ENCODE results near the gene PGAP1. TPM values are rescaled to one million over a fixed set of nuclear protein-coding genes. Genes with fewer than 3 reads are reported as not detected.

Gene PGAP1
- total RNA-seq, 4 donors from 2014 or later, result 6.5 to 15.6 (median 9.2) TPM

GRCh38 chr2:196968516-196968915 is 42.0 kb upstream of the PGAP1 start:
- TF ChIP-seq CTCF (IDR thresholded peaks at IDR 0.05), result no peak
- TF ChIP-seq POLR2A (IDR thresholded peaks at IDR 0.05), result no peak

GRCh38 chr2:196967775-196968174 is 41.3 kb upstream of the PGAP1 start:
- 69 to 92% methylated on average over 3 of the region's 3 CpGs for WGBS, 2 donors
- TF ChIP-seq POLR2A (IDR thresholded peaks at IDR 0.05) (no peak), CTCF (IDR thresholded peaks at IDR 0.05) (no peak)
- intact Hi-C loops (cut with DNase I), result no loop called here
- H3K4me1 ChIP-seq, result no peaks in the 10 kb centered on the region
- H3K36me3 ChIP-seq, result no peaks in the 10 kb centered on the region
- H3K9me3 ChIP-seq, result no peaks in the 10 kb centered on the region
- no peak overlapping the region for H3K27ac ChIP-seq
- H3K4me3 ChIP-seq, result no peak overlapping the region
- no peak for DNase-seq
- no peaks in the 10 kb centered on the region for H3K27me3 ChIP-seq

More at GRCh38 chr2:196968516-196968915, 42.0 kb upstream of the PGAP1 start:
- Histone ChIP-seq H3K4me1 (no peaks in the 10 kb centered on the region), H3K9me3 (no peaks in the 10 kb centered on the region), H3K27ac (no peak overlapping the region), H3K27me3 (no peaks in the 10 kb centered on the region), H3K36me3 (no peaks in the 10 kb centered on the region), H3K4me3 (no peak overlapping the region)
- 91 to 100% methylated on average over 1 of the region's 1 CpG for WGBS, 2 donors
- intact Hi-C loops (cut with DNase I), result no loop called here
- DNase-seq, result no peak

GRCh38 chr2:196967116-196967515 is 40.6 kb upstream of the PGAP1 start:
- no peaks in the 10 kb centered on the region for H3K27me3 ChIP-seq
- WGBS, 2 donors, result 21 to 26% methylated on average over 7 of the region's 7 CpGs
- H3K4me1 ChIP-seq, result no peaks in the 10 kb centered on the region
- H3K27ac ChIP-seq, result no peak overlapping the region
- H3K36me3 ChIP-seq, result no peaks in the 10 kb centered on the region
- intact Hi-C loops (cut with DNase I), result no loop called here
- TF ChIP-seq CTCF (IDR thresholded peaks at IDR 0.05) (no peak), POLR2A (IDR thresholded peaks at IDR 0.05) (no peak)
- H3K9me3 ChIP-seq, result no peaks in the 10 kb centered on the region
- H3K4me3 ChIP-seq, result peak overlapping the region in 3 of 4 donors; percentile 10 to 47 (median 29)
- no peak for DNase-seq

DNA sequence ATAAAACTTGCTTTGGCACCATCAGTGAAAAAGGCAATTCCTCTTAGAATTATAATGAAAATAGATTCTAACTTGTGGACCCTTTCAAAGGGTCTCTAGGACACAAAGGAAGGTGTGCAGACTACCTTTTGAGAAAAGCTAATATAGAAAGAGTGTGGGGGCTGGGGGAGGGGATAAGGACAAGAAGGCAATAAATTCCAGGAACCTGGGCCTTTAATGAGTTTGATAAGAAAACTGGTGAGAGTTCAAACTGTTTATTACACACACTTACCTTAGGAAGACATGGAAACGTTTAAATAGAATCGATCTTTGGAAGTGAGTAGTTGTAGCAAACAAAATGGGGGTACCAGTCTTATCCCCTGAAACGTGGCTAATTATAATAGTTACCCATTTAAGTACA is 39.6 kb upstream of the PGAP1 start:
- WGBS, 2 donors, result 55 to 69% methylated on average over 3 of the region's 3 CpGs
- DNase-seq, result no peak
- H3K9me3 ChIP-seq, result no peaks in the 10 kb centered on the region
- no peak overlapping the region for H3K27ac ChIP-seq
- no peak overlapping the region for H3K4me3 ChIP-seq
- intact Hi-C loops (cut with DNase I), result no loop called here
- no peak for TF ChIP-seq POLR2A (IDR thresholded peaks at IDR 0.05)
- no peak for TF ChIP-seq CTCF (IDR thresholded peaks at IDR 0.05)
- no peaks in the 10 kb centered on the region for H3K36me3 ChIP-seq
- H3K27me3 ChIP-seq, result no peaks in the 10 kb centered on the region
- H3K4me1 ChIP-seq, result no peaks in the 10 kb centered on the region

GRCh38 chr2:196965651-196966050 is 39.1 kb upstream of the PGAP1 start:
- Histone ChIP-seq H3K36me3 (no peaks in the 10 kb centered on the region), H3K4me1 (no peaks in the 10 kb centered on the region), H3K9me3 (no peaks in the 10 kb centered on the region), H3K27me3 (no peaks in the 10 kb centered on the region), H3K4me3 (no peak overlapping the region), H3K27ac (no peak overlapping the region)
- WGBS, 2 donors, result 79 to 83% methylated on average over 4 of the region's 4 CpGs
- no peak for TF ChIP-seq CTCF (IDR thresholded peaks at IDR 0.05)
- TF ChIP-seq POLR2A (IDR thresholded peaks at IDR 0.05), result no peak
- intact Hi-C loops (cut with DNase I), result no loop called here
- DNase-seq, result no peak
